Naive B cell (primary cell): Measurements from ENCODE around the gene KBTBD7. TPM values are rescaled to one million over a fixed set of nuclear protein-coding genes. Genes with fewer than 3 reads are reported as not detected.

Experiments
- ATAC-seq, 2 donors: fragments of 150-1000 bp; cut with Tn5 transposase; 2 replicates each; pipeline ENCODE4 v1.10.0; 2021; ENCODE audit warnings: low read depth in 2 of 2, mild to moderate bottlenecking in 2 of 2, moderate library complexity in 2 of 2
- DNase-seq: peaks from one replicate; pipeline ENCODE4 v3.0.0; 2022
- H3K27ac Mint-ChIP-seq, 6 donors: one replicate each; pipeline ENCODE4 v1.8.0; 2020 to 2022; ENCODE audit warnings: mild to moderate bottlenecking in 6 of 6, mixed read lengths in 6 of 6, moderate library complexity in 5 of 6, inconsistent platforms in 2 of 6
- H3K27me3 Mint-ChIP-seq, 3 donors: one replicate each; pipeline ENCODE4 v1.8.0; 2021 to 2022; ENCODE audit warnings: mixed read lengths in 3 of 3, mild to moderate bottlenecking in 1 of 3
- H3K36me3 Mint-ChIP-seq, 2 donors: one replicate each; pipeline ENCODE4 v1.8.0; 2020 to 2022; ENCODE audit warnings: mixed read lengths in 2 of 2, inconsistent platforms in 1 of 2, mild to moderate bottlenecking in 1 of 2
- H3K4me1 Mint-ChIP-seq, 3 donors: one replicate each; pipeline ENCODE4 v1.8.0; 2020 to 2022; ENCODE audit warnings: mixed read lengths in 3 of 3, inconsistent platforms in 1 of 3, mild to moderate bottlenecking in 1 of 3, moderate library complexity in 1 of 3
- H3K4me3 Mint-ChIP-seq, 8 donors: one replicate each; pipeline ENCODE4 v1.8.0; 2020 to 2022; ENCODE audit warnings: mild to moderate bottlenecking in 8 of 8, mixed read lengths in 8 of 8, moderate library complexity in 8 of 8, inconsistent platforms in 2 of 8
- H3K9me3 Mint-ChIP-seq, 7 donors: one replicate each; pipeline ENCODE4 v1.8.0; 2020 to 2022; ENCODE audit warnings: mixed read lengths in 7 of 7, mild to moderate bottlenecking in 5 of 7, inconsistent platforms in 2 of 7, moderate library complexity in 1 of 7
- polyA plus RNA-seq, 6 donors: library from polyadenylated mRNA; unstranded; fragments of 300-500 nt; fragmentation: Illumina TruSeq; gene quantifications; one replicate each; pipeline ENCODE4 v1.2.3, GENCODE V29; 2021; ENCODE audit warnings: low read depth in 6 of 6

The KBTBD7 gene
- polyA plus RNA-seq, 6 donors from 2014 or later, result 3.4 to 11.7 (median 6.9) TPM

DNA sequence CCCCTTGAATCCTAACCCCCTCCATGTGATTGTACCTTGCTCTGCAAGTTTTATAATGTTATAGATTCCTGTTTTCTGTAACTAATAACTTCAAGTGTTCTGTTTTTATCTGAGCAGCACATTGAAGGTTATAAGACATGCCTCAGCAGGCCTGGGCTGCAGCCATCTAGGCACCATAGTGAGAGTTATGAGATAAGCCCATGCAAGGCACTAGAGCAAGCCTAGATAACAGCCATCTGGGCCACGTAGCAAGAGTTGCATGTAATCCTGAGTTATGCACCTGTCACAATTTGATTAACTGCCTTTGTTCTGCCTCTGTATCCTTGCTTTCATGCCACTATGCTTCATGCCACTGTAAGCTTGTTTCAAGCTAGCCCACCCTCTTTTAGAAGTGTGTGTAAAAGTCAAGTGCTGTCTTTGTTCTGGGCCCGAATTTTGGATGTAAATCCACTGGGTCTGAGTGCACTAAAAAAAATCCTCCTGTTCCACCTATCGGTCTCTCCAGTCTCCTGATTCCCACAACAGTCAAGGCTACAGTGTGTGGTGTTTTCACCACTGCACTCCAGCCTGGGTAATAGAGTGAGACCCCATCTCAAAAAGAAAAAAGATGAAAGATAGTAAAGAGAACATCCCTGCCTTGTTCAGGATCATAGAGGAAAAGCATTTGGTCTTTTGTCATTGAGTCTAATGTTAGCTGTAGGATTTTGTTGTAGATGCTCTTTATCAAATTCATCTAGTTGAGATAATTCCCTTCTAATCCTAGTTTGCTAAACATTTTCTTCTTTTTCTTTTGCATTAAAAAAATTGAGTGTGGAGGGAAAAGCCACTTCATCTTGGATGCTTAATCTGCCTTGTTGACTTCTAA, 45.7 kb downstream of the KBTBD7 start:
- H3K4me1 Mint-ChIP-seq, result peaks cover 0 to 2% (median 0%) of the 10 kb centered on the region in 3 donors
- peak overlapping the region in 2 of 6 donors; percentile 78 to 82 for H3K27ac Mint-ChIP-seq
- peaks cover 17 to 83% (median 62%) of the 10 kb centered on the region in 7 donors for H3K9me3 Mint-ChIP-seq
- no peaks in the 10 kb centered on the region for H3K27me3 Mint-ChIP-seq
- DNase-seq (no peak), ATAC-seq (no peak)
- H3K36me3 Mint-ChIP-seq, result peaks cover 53 to 70% of the 10 kb centered on the region in 2 donors
- no peak overlapping the region for H3K4me3 Mint-ChIP-seq

GRCh38 chr13:41145136-41145908, 49.0 kb downstream of the KBTBD7 start:
- peaks cover 9 to 50% (median 38%) of the 10 kb centered on the region in 7 donors for H3K9me3 Mint-ChIP-seq
- ATAC-seq (no peak), DNase-seq (no peak)
- H3K4me1 Mint-ChIP-seq, result peaks cover 0 to 2% (median 0%) of the 10 kb centered on the region in 3 donors
- H3K36me3 Mint-ChIP-seq, result peaks cover 34 to 44% of the 10 kb centered on the region in 2 donors
- no peak overlapping the region for H3K27ac Mint-ChIP-seq
- H3K27me3 Mint-ChIP-seq, result no peaks in the 10 kb centered on the region
- no peak overlapping the region for H3K4me3 Mint-ChIP-seq

DNA sequence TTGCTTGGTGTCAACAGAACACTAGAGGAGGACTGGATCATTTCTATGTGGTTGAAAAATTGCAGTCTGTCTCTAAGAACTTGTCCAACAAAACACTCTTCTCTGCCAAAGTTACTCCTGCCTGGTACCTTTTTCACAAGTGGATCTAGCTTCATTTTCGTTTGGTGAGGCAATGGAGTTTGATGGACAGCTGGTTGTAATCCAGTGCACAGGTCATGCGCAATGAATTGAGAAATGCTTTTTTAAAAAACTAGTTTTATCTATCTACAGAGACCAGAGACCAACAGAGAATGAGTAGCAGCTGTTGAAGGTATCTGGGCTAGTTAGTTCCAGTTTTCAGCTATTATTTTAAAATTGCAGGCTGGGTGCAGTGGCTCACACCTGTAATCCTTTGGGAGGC, 49.8 kb downstream of the KBTBD7 start:
- DNase-seq (no peak), ATAC-seq (no peak)
- peaks cover 9 to 42% (median 30%) of the 10 kb centered on the region in 7 donors for H3K9me3 Mint-ChIP-seq
- H3K4me1 Mint-ChIP-seq, result no peaks in the 10 kb centered on the region
- peaks cover 27 to 37% of the 10 kb centered on the region in 2 donors for H3K36me3 Mint-ChIP-seq
- H3K27ac Mint-ChIP-seq, result no peak overlapping the region
- H3K27me3 Mint-ChIP-seq, result no peaks in the 10 kb centered on the region
- H3K4me3 Mint-ChIP-seq, result no peak overlapping the region

Other genes with a start within 250 kb of the KBTBD7 start
- gene ELF1, start 175.3 kb downstream of the KBTBD7 start, polyA plus RNA-seq, result 100 to 1,000 TPM; 127 to 183 (median 144) TPM
- 1 to 10 TPM; 3.8 to 4.7 (median 4.2) TPM for gene WBP4, start 133.1 kb downstream of the KBTBD7 start, polyA plus RNA-seq
- 1 to 10 TPM; 1.4 to 2.3 (median 1.9) TPM for gene KBTBD6, start 61.8 kb downstream of the KBTBD7 start, polyA plus RNA-seq
- gene MTRF1, start 69.0 kb upstream of the KBTBD7 start, polyA plus RNA-seq, result 10 to 100 TPM in 3 of 6 donors, 1 to 10 TPM in 3; 3.4 to 20.9 (median 11.1) TPM
- gene NAA16, start 116.7 kb upstream of the KBTBD7 start, polyA plus RNA-seq, result 10 to 100 TPM in 2 of 6 donors, 1 to 10 TPM in 4; 7.7 to 18.1 (median 9.9) TPM